SK-N-SH (cell line): ENCODE data around the gene JMJD1C. TPM values are rescaled to one million over a fixed set of nuclear protein-coding genes. Genes with fewer than 3 reads are reported as not detected.

Source experiments
- CTCF ChIA-PET: fragments of 300-600, 350-600 bp; formaldehyde crosslinking; extraction: SDS; loops from one replicate; lab custom pipeline; 2021; lab: Yijun Ruan, JAX
- POLR2A ChIA-PET: fragments of 350-600 bp; sonication (Branson Sonifier 250); formaldehyde crosslinking; extraction: SDS; loops from one replicate; lab custom pipeline; 2020; ENCODE audit warnings: antibody characterized with exemption, inconsistent platforms; lab: Yijun Ruan, JAX
- DNase-seq: peaks from one replicate; pipeline ENCODE4 v3.0.0; 2012
- H2AFZ ChIP-seq: fragments of 200-600 bp; sonication (generic); 2 replicates; pipeline ENCODE4 v1.8.1; 2016; ENCODE audit warnings: antibody characterized with exemption, mild to moderate bottlenecking, low read depth
- H3F3A ChIP-seq: fragments of 200-600 bp; sonication (generic); replicated peaks from 2 replicates; pipeline ENCODE3; 2016; ENCODE audit warnings: antibody characterized with exemption, mild to moderate bottlenecking; ENCODE audit not compliant: insufficient read depth
- H3K27ac ChIP-seq, 2 experiments: fragments of 200-500 bp in 1 of 2; fragments of 200-600 bp in 1 of 2; sonication (Bioruptor generic) in 1 of 2; sonication (generic), shearing (Covaris generic) in 1 of 2; 2 replicates each; pipeline versions ENCODE4 v1.5.1 to v1.6.1; 2014 to 2016; ENCODE audit warnings: low read depth in 2 of 2, inconsistent platforms in 1 of 2, low read length in 1 of 2, mild to moderate bottlenecking in 1 of 2, mixed read lengths in 1 of 2
- H3K27me3 ChIP-seq: fragments of 200-600 bp; sonication (generic), shearing (Covaris generic); 2 replicates; pipeline ENCODE4 v1.6.1; 2016; ENCODE audit warnings: mixed run types; ENCODE audit not compliant: insufficient read depth
- H3K36me3 ChIP-seq, 2 experiments: fragments of 200-500 bp in 1 of 2; fragments of 200-600 bp in 1 of 2; sonication (Bioruptor generic) in 1 of 2; sonication (generic) in 1 of 2; replicated peaks in 1 of 2; 2 replicates each; pipeline versions ENCODE3 to v1.5.1; 2014 to 2016; ENCODE audit warnings: low read length in 1 of 2, mild to moderate bottlenecking in 1 of 2; ENCODE audit not compliant: insufficient read depth in 2 of 2, control insufficient read depth in 1 of 2
- H3K4me1 ChIP-seq, 2 experiments: fragments of 200-500 bp in 1 of 2; fragments of 200-600 bp in 1 of 2; sonication (Bioruptor generic) in 1 of 2; sonication (generic), shearing (Covaris generic) in 1 of 2; 2 replicates each; pipeline versions ENCODE4 v1.5.1 to v1.6.1; 2014 to 2016; ENCODE audit warnings: low read depth in 1 of 2, low read length in 1 of 2, mixed run types in 1 of 2; ENCODE audit not compliant: insufficient read depth in 2 of 2, control insufficient read depth in 1 of 2
- H3K4me2 ChIP-seq: fragments of 200-600 bp; sonication (generic), shearing (Covaris generic); 2 replicates; pipeline ENCODE4 v1.6.1; 2017; ENCODE audit warnings: mixed run types
- H3K4me3 ChIP-seq, 2 experiments: fragments of 200-500 bp in 1 of 2; fragments of 200-600 bp in 1 of 2; sonication (Bioruptor generic) in 1 of 2; sonication (generic), shearing (Covaris generic) in 1 of 2; 2 replicates each; pipeline versions ENCODE4 v1.5.1 to v1.8.1; 2014 to 2016; ENCODE audit warnings: low read depth in 2 of 2, inconsistent platforms in 1 of 2, low read length in 1 of 2, mild to moderate bottlenecking in 1 of 2, mixed read lengths in 1 of 2, moderate library complexity in 1 of 2
- H3K79me2 ChIP-seq: fragments of 200-600 bp; sonication (generic); 2 replicates; pipeline ENCODE4 v1.8.1; 2017; ENCODE audit warnings: mild to moderate bottlenecking; ENCODE audit not compliant: insufficient read depth
- H3K9ac ChIP-seq: fragments of 200-600 bp; sonication (generic); 2 replicates; pipeline ENCODE4 v1.6.1; 2017; ENCODE audit warnings: mixed run types
- H3K9me2 ChIP-seq: fragments of 200-600 bp; sonication (generic); 2 replicates; pipeline ENCODE4 v1.6.1; 2017; ENCODE audit warnings: mixed run types
- H3K9me3 ChIP-seq: fragments of 200-600 bp; sonication (generic); 2 replicates; pipeline ENCODE4 v1.6.1; 2017; ENCODE audit warnings: mixed run types, mild to moderate bottlenecking, moderate library complexity
- H4K20me1 ChIP-seq: fragments of 200-600 bp; sonication (generic); 2 replicates; pipeline ENCODE4 v1.6.1; 2017; ENCODE audit warnings: mild to moderate bottlenecking, mixed run types; ENCODE audit not compliant: insufficient read depth
- CHD2 ChIP-seq: fragments of 150-350 bp; IDR thresholded peaks from 2 replicates; pipeline ENCODE4 v1.6.1; 2018; ENCODE audit warnings: low read length; ENCODE audit not compliant: partially characterized antibody
- ELF1 ChIP-seq: IDR thresholded peaks from 2 replicates; pipeline ENCODE4 v1.4.0; 2012
- EZH2phosphoT487 ChIP-seq: fragments of 200-600 bp; sonication (generic); IDR thresholded peaks from 2 replicates; pipeline ENCODE4 v1.6.1; 2017; ENCODE audit warnings: low read depth, mixed run types, mild to moderate bottlenecking, antibody characterized with exemption, moderate library complexity, borderline replicate concordance
- FOXJ3 ChIP-seq: sonication (generic); formaldehyde crosslinking; IDR thresholded peaks from 2 replicates; pipeline ENCODE4 v1.5.1; 2020; ENCODE audit warnings: mild to moderate bottlenecking, missing genetic modification reagents
- FOXM1 ChIP-seq: IDR thresholded peaks from 2 replicates; pipeline ENCODE4 v1.4.0; 2012; ENCODE audit warnings: low read depth, mild to moderate bottlenecking
- GATA2 ChIP-seq: sonication (generic); formaldehyde crosslinking; IDR thresholded peaks from 2 replicates; pipeline ENCODE4 v1.5.0; 2020; ENCODE audit warnings: mild to moderate bottlenecking, missing genetic modification reagents
- JUND ChIP-seq: IDR thresholded peaks from 2 replicates; pipeline ENCODE4 v1.4.0; 2012
- MXI1 ChIP-seq: IDR thresholded peaks from 2 replicates; pipeline ENCODE4 v1.6.1; 2012; ENCODE audit warnings: mild to moderate bottlenecking, low read depth, low read length, improper control_type of control experiment
- PBX3 ChIP-seq: IDR thresholded peaks from 2 replicates; pipeline ENCODE4; 2012
- RAD21 ChIP-seq: IDR thresholded peaks from 2 replicates; pipeline ENCODE4 v1.6.1; 2012; ENCODE audit warnings: mild to moderate bottlenecking, low read length
- RFX5 ChIP-seq: IDR thresholded peaks from 2 replicates; pipeline ENCODE4 v1.6.1; 2012; ENCODE audit warnings: mild to moderate bottlenecking, improper control_type of control experiment, low read length
- SMC3 ChIP-seq: IDR thresholded peaks from 2 replicates; pipeline ENCODE4 v1.6.1; 2012; ENCODE audit warnings: low read depth, low read length, improper control_type of control experiment
- TCF12 ChIP-seq: IDR thresholded peaks from 2 replicates; pipeline ENCODE4 v1.4.0; 2012
- WGBS: methylation state at CpG from one replicate; pipeline ENCODE4 v1.1.6; 2017; ENCODE audit warnings: low lambda C conversion rate; 5-methylcytosine and 5-hydroxymethylcytosine counted together
- polyA plus RNA-seq, 3 experiments: library from polyadenylated mRNA; depleted of rRNA; stranded (reverse); fragments of >200 nt; gene quantifications; 2 replicates each; pipeline ENCODE4 v1.2.3, GENCODE V29; 2012
- TF ChIP-seq, protein P1 (sequence below): IDR thresholded peaks from 2 replicates; pipeline ENCODE4 v1.4.0; 2012; ENCODE audit warnings: low read depth, borderline replicate concordance
- TF ChIP-seq, protein P2 (sequence below): fragments of 200-600 bp; sonication (generic); IDR thresholded peaks from 2 replicates; pipeline ENCODE4 v1.6.1; 2017; ENCODE audit warnings: antibody characterized with exemption, mild to moderate bottlenecking, moderate library complexity
- TF ChIP-seq, protein P3 (sequence below): IDR thresholded peaks from 2 replicates; pipeline ENCODE4 v1.6.1; 2012; ENCODE audit warnings: mild to moderate bottlenecking, low read depth, low read length, moderate library complexity

The JMJD1C gene
- polyA plus RNA-seq, 1 of the 3 experiments (the other 2 are of a cell fraction) = 11.7 TPM

DNA sequence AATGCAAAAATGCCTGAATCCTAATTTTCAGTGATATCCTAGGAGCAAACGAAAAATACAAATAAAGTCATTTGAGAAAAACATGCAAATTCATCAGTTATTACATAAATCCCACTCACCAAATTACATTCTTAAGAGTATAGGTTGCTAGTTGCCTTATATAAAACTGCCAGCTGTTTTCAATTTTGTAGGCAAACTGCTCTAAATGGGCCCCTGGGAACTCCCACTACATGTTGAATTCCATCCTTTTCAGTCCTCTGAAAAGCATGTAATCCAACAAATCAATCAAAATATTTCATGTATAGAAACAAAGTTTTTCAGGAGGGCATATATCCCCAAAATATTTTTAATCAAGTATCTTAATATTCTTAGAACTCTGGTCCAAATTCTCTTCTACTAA is 2.1 kb upstream of the JMJD1C start:
- peak; percentile 36 for DNase-seq

DNA sequence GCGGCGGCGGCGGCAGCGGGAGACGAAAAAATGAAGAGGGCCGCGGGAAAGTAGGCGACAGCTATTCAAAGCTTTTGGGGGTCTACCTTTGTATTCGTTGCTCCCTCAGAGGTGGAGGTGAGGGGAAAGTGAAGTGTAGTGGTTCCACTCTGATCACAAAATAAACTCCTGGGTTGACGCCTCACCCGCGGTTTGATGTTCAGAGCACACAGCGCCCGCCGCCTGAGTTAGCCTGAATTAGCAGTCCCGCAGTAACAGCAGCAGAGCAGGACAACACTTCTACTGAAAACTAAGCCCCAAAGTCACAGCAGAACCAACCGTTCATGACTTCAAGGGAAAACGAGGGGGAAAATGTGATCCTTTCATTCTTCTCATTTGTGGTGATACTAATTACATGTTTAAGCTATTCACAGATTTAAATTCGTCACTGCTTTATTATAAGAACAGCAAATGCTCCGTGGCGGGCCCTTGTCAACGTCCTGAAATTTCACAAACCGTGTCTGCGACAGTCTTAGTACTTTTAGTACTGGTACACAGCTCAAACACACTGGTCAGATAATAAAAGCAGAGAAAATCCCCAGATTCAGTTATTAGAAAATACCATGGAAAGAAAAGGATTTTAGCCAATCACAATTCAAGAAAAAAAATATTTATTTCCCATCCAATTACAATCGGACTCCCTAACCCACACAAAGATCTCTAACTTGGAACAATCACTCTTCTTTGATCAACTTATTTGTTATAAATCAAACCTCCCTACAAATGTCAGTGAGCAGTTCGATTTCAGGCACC is 563 bp upstream of the JMJD1C start:
- Histone ChIP-seq H4K20me1 (peaks cover 24% of the 10 kb centered on the region; the same call in 1 of the 2 replicates), H3K9me3 (no peaks in the 10 kb centered on the region), H3K4me1 (peaks cover 14 to 33% of the 10 kb centered on the region in 2 experiments; a peak in 3 of 4 replicates), H3F3A (peaks cover 34% of the 10 kb centered on the region)
- peak; percentile 55 for DNase-seq
- TF ChIP-seq GATA2 (no peak), FOXM1 (no peak), ELF1 (no peak), FOXJ3 (CRISPR knock-in tag) (no peak), SMC3 (no peak), PBX3 (no peak), RFX5 (no peak), JUND (no peak), TCF12 (no peak), MXI1 (no peak; the same call in 1 of the 2 replicates)
- TF ChIP-seq, protein P1, sequence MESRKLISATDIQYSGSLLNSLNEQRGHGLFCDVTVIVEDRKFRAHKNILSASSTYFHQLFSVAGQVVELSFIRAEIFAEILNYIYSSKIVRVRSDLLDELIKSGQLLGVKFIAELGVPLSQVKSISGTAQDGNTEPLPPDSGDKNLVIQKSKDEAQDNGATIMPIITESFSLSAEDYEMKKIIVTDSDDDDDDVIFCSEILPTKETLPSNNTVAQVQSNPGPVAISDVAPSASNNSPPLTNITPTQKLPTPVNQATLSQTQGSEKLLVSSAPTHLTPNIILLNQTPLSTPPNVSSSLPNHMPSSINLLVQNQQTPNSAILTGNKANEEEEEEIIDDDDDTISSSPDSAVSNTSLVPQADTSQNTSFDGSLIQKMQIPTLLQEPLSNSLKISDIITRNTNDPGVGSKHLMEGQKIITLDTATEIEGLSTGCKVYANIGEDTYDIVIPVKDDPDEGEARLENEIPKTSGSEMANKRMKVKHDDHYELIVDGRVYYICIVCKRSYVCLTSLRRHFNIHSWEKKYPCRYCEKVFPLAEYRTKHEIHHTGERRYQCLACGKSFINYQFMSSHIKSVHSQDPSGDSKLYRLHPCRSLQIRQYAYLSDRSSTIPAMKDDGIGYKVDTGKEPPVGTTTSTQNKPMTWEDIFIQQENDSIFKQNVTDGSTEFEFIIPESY = no peak
- TF ChIP-seq, protein P2, sequence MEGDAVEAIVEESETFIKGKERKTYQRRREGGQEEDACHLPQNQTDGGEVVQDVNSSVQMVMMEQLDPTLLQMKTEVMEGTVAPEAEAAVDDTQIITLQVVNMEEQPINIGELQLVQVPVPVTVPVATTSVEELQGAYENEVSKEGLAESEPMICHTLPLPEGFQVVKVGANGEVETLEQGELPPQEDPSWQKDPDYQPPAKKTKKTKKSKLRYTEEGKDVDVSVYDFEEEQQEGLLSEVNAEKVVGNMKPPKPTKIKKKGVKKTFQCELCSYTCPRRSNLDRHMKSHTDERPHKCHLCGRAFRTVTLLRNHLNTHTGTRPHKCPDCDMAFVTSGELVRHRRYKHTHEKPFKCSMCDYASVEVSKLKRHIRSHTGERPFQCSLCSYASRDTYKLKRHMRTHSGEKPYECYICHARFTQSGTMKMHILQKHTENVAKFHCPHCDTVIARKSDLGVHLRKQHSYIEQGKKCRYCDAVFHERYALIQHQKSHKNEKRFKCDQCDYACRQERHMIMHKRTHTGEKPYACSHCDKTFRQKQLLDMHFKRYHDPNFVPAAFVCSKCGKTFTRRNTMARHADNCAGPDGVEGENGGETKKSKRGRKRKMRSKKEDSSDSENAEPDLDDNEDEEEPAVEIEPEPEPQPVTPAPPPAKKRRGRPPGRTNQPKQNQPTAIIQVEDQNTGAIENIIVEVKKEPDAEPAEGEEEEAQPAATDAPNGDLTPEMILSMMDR = no peak
- TF ChIP-seq, protein P3, sequence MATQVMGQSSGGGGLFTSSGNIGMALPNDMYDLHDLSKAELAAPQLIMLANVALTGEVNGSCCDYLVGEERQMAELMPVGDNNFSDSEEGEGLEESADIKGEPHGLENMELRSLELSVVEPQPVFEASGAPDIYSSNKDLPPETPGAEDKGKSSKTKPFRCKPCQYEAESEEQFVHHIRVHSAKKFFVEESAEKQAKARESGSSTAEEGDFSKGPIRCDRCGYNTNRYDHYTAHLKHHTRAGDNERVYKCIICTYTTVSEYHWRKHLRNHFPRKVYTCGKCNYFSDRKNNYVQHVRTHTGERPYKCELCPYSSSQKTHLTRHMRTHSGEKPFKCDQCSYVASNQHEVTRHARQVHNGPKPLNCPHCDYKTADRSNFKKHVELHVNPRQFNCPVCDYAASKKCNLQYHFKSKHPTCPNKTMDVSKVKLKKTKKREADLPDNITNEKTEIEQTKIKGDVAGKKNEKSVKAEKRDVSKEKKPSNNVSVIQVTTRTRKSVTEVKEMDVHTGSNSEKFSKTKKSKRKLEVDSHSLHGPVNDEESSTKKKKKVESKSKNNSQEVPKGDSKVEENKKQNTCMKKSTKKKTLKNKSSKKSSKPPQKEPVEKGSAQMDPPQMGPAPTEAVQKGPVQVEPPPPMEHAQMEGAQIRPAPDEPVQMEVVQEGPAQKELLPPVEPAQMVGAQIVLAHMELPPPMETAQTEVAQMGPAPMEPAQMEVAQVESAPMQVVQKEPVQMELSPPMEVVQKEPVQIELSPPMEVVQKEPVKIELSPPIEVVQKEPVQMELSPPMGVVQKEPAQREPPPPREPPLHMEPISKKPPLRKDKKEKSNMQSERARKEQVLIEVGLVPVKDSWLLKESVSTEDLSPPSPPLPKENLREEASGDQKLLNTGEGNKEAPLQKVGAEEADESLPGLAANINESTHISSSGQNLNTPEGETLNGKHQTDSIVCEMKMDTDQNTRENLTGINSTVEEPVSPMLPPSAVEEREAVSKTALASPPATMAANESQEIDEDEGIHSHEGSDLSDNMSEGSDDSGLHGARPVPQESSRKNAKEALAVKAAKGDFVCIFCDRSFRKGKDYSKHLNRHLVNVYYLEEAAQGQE = no peak
- TF ChIP-seq, all 33 proteins: peak for 0
- ChIA-PET POLR2A (interaction anchor here (0.9 to 3.7 kb wide), 3 partner anchors 55 to 198 kb away, joined by 3 to 24 read pairs (median 6); no protein-coding TSS in a partner anchor), CTCF (interaction anchor here (0.6 to 2.3 kb wide), 8 partner anchors 18 to 300 kb away, joined by 3 to 9 read pairs (median 4); no protein-coding TSS in a partner anchor)
- H3K4me2 ChIP-seq = peak overlapping the region; percentile 81
- peak overlapping the region; percentile 82 to 96 for H3K4me3 ChIP-seq
- H3K9ac ChIP-seq = peak overlapping the region; percentile 91
- peak overlapping the region; percentile 80 for H2AFZ ChIP-seq
- H3K79me2 ChIP-seq = peaks cover 96% of the 10 kb centered on the region
- H3K9me2 ChIP-seq = no peaks in the 10 kb centered on the region
- no peaks in the 10 kb centered on the region for H3K27me3 ChIP-seq
- 3% methylated on average over 27 of the region's 27 CpGs for WGBS
- H3K36me3 ChIP-seq = peaks cover 0 to 5% of the 10 kb centered on the region in 2 experiments
- H3K27ac ChIP-seq = peak overlapping the region; percentile 86 to 98

More for the DNA sequence above, 2.1 kb upstream of the JMJD1C start:
- Histone ChIP-seq H3K9ac (no peak overlapping the region), H3K9me2 (no peaks in the 10 kb centered on the region), H3K27me3 (no peaks in the 10 kb centered on the region), H3K27ac (peak overlapping the region; percentile 62 to 86), H3K79me2 (peaks cover 95% of the 10 kb centered on the region), H4K20me1 (peaks cover 22% of the 10 kb centered on the region; the same call in 1 of the 2 replicates), H3K4me2 (peak overlapping the region; percentile 81; the same call in 1 of the 2 replicates), H2AFZ (no peak overlapping the region), H3K9me3 (no peaks in the 10 kb centered on the region), H3F3A (peaks cover 30% of the 10 kb centered on the region), H3K36me3 (peaks cover 0 to 5% of the 10 kb centered on the region in 2 experiments), H3K4me3 (no peak overlapping the region), H3K4me1 (peaks cover 14 to 33% of the 10 kb centered on the region in 2 experiments; a peak in 3 of 4 replicates)
- POLR2A ChIA-PET = no interaction called here
- WGBS = 29% methylated on average over 1 of the region's 1 CpG
- CTCF ChIA-PET = interaction anchor here (1.5 to 2.2 kb wide), 2 partner anchors 243 to 252 kb away, joined by 3 to 6 read pairs; no protein-coding TSS in a partner anchor
- TF ChIP-seq TCF12 (peak; percentile 77), RAD21 (peak; percentile 9; the same call in 1 of the 2 replicates), CHD2 (peak; percentile 26), EZH2phosphoT487 (no peak)
- TF ChIP-seq, all 33 proteins: peak for 3
